GM19023 (cell line): ENCODE data around the gene MEX3D.

Source experiments
- ATAC-seq: cut with Tn5 transposase; IDR thresholded peaks from one replicate; pipeline ENCODE4 v1.9.1; 2021; ENCODE audit warnings: mild to moderate bottlenecking, moderate library complexity; ENCODE audit not compliant: unreplicated experiment

Gene MEX3D

GRCh38 chr19:1568320-1569019 is at the start of gene MEX3D:
Gene MEX3D (minus strand): TSS chr19:1568325. CDS start chr19:1568058, 267 bp downstream.
- ATAC-seq, result peak; percentile 65

- ATAC-seq, result no peak
Measured at GRCh38 chr19:1616875-1617274, 48.8 kb upstream of the MEX3D start.

GRCh38 chr19:1616396-1616795 is 48.3 kb upstream of the MEX3D start:
- ATAC-seq, result no peak

- no peak for ATAC-seq
Measured at GRCh38 chr19:1615156-1615765, 47.1 kb upstream of the MEX3D start.

GRCh38 chr19:1613808-1614570 is 45.9 kb upstream of the MEX3D start:
- no peak for ATAC-seq

GRCh38 chr19:1613146-1613545 is 45.0 kb upstream of the MEX3D start:
- no peak for ATAC-seq

- ATAC-seq, result no peak
Measured at GRCh38 chr19:1612114-1613086, 44.3 kb upstream of the MEX3D start.

- no peak for ATAC-seq
Measured at GRCh38 chr19:1611353-1611752, 43.2 kb upstream of the MEX3D start.

- no peak for ATAC-seq
Measured at GRCh38 chr19:1610579-1610978, 42.5 kb upstream of the MEX3D start.

- ATAC-seq, result no peak
Measured at GRCh38 chr19:1609680-1610474, 41.8 kb upstream of the MEX3D start.

- ATAC-seq, result no peak
Measured at GRCh38 chr19:1609103-1609396, 40.9 kb upstream of the MEX3D start.

GRCh38 chr19:1608359-1609102 is 40.4 kb upstream of the MEX3D start:
- no peak for ATAC-seq

- no peak for ATAC-seq
Measured at GRCh38 chr19:1606138-1606651, 38.1 kb upstream of the MEX3D start.

- peak; percentile 86 for ATAC-seq
Measured at GRCh38 chr19:1605236-1606137, 37.4 kb upstream of the MEX3D start, which contains the start of gene UQCR11. Gene UQCR11 (minus strand): TSS chr19:1605462. CDS start chr19:1605409, 53 bp downstream.

- no peak for ATAC-seq
Measured at GRCh38 chr19:1602091-1602707, 34.1 kb upstream of the MEX3D start.

GRCh38 chr19:1601613-1602064 is 33.5 kb upstream of the MEX3D start:
- ATAC-seq, result no peak

- ATAC-seq, result no peak
Measured at GRCh38 chr19:1599460-1599846, 31.3 kb upstream of the MEX3D start.
